Nephron (organoid): ENCODE measurements around the gene TRIM17.

Experiments
- H3K27ac Mint-ChIP-seq, 3 experiments: 2 replicates each; pipeline ENCODE4 v1.8.0; 2020; ENCODE audit warnings: mixed read lengths in 3 of 3, mild to moderate bottlenecking in 2 of 3, moderate library complexity in 1 of 3
- H3K27me3 Mint-ChIP-seq: 2 replicates; pipeline ENCODE4 v1.8.0; 2021; ENCODE audit warnings: low read depth, mild to moderate bottlenecking, moderate library complexity, mixed read lengths
- H3K36me3 Mint-ChIP-seq: 2 replicates; pipeline ENCODE4 v1.8.0; 2020; ENCODE audit warnings: low read depth, mixed read lengths
- H3K4me1 Mint-ChIP-seq: 2 replicates; pipeline ENCODE4 v1.8.0; 2020; ENCODE audit warnings: mixed read lengths
- H3K4me3 Mint-ChIP-seq, 3 experiments: 2 replicates each; pipeline ENCODE4 v1.8.0; 2020; ENCODE audit warnings: mild to moderate bottlenecking in 3 of 3, mixed read lengths in 3 of 3, moderate library complexity in 2 of 3
- H3K9me3 Mint-ChIP-seq: 2 replicates; pipeline ENCODE4 v1.8.0; 2020; ENCODE audit warnings: mixed read lengths
- TF ChIP-seq, protein P1 (sequence below), 3 experiments: fragments of 200-600 bp; sonication (generic); IDR thresholded peaks; one replicate each; pipeline ENCODE4 v1.5.0; 2021; ENCODE audit warnings: antibody characterized with exemption in 3 of 3; ENCODE audit not compliant: unreplicated experiment in 3 of 3

TRIM17 gene

DNA sequence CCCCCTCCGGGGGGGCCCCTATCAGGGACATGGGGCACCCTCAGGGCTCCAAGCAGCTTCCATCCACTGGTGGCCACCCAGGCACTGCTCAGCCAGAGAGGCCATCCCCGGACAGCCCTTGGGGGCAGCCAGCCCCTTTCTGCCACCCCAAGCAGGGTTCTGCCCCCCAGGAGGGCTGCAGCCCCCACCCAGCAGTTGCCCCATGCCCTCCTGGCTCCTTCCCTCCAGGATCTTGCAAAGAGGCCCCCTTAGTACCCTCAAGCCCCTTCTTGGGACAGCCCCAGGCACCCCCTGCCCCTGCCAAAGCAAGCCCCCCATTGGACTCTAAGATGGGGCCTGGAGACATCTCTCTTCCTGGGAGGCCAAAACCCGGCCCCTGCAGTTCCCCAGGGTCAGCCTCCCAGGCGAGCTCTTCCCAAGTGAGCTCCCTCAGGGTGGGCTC lies 44.9 kb downstream of the TRIM17 start:
- Mint-ChIP-seq H3K27ac (no peak overlapping the region), H3K4me3 (no peak overlapping the region), H3K4me1 (no peaks in the 10 kb centered on the region), H3K36me3 (peaks cover 5% of the 10 kb centered on the region), H3K9me3 (no peaks in the 10 kb centered on the region), H3K27me3 (no peaks in the 10 kb centered on the region)
- TF ChIP-seq, protein P1, sequence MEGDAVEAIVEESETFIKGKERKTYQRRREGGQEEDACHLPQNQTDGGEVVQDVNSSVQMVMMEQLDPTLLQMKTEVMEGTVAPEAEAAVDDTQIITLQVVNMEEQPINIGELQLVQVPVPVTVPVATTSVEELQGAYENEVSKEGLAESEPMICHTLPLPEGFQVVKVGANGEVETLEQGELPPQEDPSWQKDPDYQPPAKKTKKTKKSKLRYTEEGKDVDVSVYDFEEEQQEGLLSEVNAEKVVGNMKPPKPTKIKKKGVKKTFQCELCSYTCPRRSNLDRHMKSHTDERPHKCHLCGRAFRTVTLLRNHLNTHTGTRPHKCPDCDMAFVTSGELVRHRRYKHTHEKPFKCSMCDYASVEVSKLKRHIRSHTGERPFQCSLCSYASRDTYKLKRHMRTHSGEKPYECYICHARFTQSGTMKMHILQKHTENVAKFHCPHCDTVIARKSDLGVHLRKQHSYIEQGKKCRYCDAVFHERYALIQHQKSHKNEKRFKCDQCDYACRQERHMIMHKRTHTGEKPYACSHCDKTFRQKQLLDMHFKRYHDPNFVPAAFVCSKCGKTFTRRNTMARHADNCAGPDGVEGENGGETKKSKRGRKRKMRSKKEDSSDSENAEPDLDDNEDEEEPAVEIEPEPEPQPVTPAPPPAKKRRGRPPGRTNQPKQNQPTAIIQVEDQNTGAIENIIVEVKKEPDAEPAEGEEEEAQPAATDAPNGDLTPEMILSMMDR (IDR thresholded peaks at IDR 0.05; ENCODE audit: unreplicated experiment in 3 of 3) = no peak

DNA sequence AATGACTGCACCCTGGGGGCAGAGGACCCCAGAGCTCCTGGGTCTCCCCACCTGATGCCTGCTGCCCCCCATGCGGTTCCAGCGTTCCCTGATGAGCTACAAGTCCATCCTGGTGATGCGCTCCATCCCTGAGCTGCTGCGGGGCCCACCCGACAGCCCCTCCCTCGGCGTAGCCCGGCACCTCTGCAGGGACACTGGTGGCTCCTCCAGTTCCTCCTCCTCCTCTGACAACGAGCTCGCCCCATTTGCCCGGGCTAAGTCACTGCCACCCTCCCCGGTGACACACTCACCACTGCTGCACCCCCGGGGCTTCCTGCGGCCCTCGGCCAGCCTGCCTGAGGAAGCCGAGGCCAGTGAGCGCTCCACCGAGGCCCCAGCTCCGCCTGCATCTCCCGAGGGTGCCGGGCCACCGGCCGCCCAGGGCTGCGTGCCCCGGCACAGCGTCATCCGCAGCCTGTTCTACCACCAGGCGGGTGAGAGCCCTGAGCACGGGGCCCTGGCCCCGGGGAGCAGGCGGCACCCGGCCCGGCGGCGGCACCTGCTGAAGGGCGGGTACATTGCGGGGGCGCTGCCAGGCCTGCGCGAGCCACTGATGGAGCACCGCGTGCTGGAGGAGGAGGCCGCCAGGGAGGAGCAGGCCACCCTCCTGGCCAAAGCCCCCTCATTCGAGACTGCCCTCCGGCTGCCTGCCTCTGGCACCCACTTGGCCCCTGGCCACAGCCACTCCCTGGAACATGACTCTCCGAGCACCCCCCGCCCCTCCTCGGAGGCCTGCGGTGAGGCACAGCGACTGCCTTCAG lies 45.5 kb downstream of the TRIM17 start:
- no peaks in the 10 kb centered on the region for H3K4me1 Mint-ChIP-seq
- TF ChIP-seq, protein P1 (IDR thresholded peaks at IDR 0.05; ENCODE audit: unreplicated experiment in 3 of 3) = no peak
- no peaks in the 10 kb centered on the region for H3K27me3 Mint-ChIP-seq
- no peak overlapping the region for H3K27ac Mint-ChIP-seq
- H3K36me3 Mint-ChIP-seq = peaks cover 2% of the 10 kb centered on the region
- H3K9me3 Mint-ChIP-seq = no peaks in the 10 kb centered on the region
- H3K4me3 Mint-ChIP-seq = no peak overlapping the region

DNA sequence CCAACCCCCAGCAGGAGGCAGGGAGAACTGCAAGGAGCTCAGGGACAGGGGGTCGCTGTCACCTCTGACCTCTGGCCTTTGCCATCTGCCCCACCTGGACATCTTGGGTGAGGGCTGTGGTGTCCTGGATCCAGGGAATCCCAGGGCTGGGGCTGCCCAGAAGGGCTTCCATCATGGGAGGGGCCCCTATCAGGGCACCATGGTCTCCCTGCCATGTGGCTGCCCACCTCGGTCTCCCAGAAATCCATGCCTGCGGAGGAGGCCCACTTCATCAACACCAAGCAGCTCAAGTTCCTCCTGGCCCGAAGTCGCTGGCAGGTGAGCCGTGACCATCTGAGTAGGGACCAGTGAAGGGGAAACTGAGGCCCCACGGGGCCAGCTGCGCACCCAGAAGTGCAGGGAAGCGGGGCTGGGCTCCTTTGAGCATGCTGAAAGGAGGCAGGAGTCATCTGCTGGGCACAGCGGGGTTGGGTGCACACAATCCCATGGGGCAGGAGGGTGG lies 46.2 kb downstream of the TRIM17 start:
- Mint-ChIP-seq H3K27me3 (no peaks in the 10 kb centered on the region), H3K4me1 (no peaks in the 10 kb centered on the region), H3K27ac (no peak overlapping the region), H3K9me3 (no peaks in the 10 kb centered on the region), H3K36me3 (no peaks in the 10 kb centered on the region), H3K4me3 (no peak overlapping the region)
- TF ChIP-seq, protein P1 (IDR thresholded peaks at IDR 0.05; ENCODE audit: unreplicated experiment in 3 of 3) = no peak

DNA sequence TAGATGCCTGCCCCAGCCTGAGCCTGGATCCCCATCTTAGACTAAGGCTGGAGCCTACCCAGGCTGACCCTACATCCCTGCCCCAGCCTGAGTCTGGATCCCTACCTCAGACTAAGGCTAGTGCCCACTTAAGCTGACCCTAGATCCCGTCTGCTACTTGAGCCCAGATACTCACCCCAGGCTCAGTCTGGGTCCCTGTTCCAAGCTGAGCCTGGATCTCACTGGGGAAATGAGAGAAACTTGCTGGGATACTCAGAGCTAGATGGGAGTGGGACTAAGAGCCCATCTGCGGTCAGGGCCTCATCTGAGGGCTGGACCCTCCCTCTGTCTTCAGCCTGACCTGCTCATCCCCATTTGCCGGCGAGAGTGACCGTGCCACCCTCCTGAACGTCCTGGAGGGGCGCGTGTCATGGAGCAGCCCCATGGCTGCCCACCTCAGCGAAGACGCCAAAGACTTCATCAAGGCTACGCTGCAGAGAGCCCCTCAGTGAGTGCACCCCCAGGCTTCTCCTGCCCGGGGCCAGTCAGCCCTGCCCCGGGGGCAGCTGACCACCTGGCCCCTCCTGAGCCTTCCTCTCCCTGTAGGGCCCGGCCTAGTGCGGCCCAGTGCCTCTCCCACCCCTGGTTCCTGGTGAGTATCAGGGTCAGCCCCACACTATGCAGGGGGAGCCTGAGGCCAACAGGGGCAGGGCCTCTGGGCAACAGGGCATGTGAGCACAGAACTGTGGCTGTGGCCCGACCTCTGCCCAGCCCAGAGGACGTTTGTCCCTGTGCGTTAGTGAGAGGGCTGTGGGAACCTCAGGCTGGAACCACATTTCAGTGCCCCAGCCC lies 46.8 kb downstream of the TRIM17 start:
- Mint-ChIP-seq H3K4me1 (no peaks in the 10 kb centered on the region), H3K27ac (no peak overlapping the region), H3K9me3 (no peaks in the 10 kb centered on the region), H3K27me3 (no peaks in the 10 kb centered on the region), H3K36me3 (no peaks in the 10 kb centered on the region), H3K4me3 (no peak overlapping the region)
- TF ChIP-seq, protein P1 (IDR thresholded peaks at IDR 0.05; ENCODE audit: unreplicated experiment in 3 of 3) = no peak

DNA sequence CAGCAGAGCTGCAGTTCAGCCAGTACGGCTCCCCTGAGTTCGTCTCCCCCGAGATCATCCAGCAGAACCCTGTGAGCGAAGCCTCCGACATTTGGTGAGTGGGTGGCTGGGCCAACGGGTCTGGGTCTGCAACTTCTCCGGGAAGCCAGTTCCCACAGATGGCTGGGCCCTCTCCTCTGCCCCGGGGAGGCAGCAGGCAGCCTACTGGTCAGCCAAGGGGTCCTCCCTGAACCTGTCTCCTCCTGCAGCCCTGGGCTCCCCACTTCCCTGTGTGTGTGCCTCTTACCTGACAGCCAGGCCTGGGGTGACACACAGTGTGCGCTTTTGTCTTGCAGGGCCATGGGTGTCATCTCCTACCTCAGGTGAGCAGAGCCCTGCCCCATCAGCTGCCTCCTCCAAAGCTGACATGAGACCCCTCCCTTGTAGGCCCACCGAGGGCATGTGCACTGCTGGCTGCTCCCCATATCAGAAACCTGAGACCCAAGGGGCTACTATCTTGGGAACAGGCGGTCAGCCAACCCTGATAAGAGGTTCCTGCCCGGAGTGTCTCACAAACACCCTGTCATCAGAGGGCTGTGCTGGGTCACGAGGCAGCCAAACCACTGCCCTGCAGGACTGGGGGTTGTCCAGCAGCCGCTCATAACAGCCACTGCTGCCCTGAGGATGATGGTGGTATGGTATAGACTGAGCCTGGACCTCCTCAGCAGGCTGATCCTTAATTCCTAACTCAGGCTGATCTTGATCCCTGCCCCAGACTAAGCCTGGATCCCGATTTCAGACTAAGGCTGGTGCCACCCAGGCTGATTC lies 47.7 kb downstream of the TRIM17 start:
- Mint-ChIP-seq H3K4me1 (no peaks in the 10 kb centered on the region), H3K4me3 (no peak overlapping the region), H3K27ac (no peak overlapping the region)

More for the DNA sequence above, 47.7 kb downstream of the TRIM17 start:
- H3K27me3 Mint-ChIP-seq = no peaks in the 10 kb centered on the region
- H3K9me3 Mint-ChIP-seq = no peaks in the 10 kb centered on the region
- TF ChIP-seq, protein P1 (IDR thresholded peaks at IDR 0.05; ENCODE audit: unreplicated experiment in 3 of 3) = no peak
- H3K36me3 Mint-ChIP-seq = no peaks in the 10 kb centered on the region
